Measurements from ENCODE around the gene TMPRSS7. TPM values are rescaled to one million over a fixed set of nuclear protein-coding genes. Genes with fewer than 3 reads are reported as not detected.

The TMPRSS7 gene
- total RNA-seq, 2 donors from 2014 or later = not detected

GRCh38 chr3:112012205-112012992 is 22.1 kb upstream of the TMPRSS7 start:
- Histone ChIP-seq H3K9ac (ENCODE audit: extremely low read depth, low read length, poor library complexity, severe bottlenecking) (no peak overlapping the region), H3K27me3 (ENCODE audit: control insufficient read depth, insufficient read depth, low read length, poor library complexity, severe bottlenecking) (no peaks in the 10 kb centered on the region), H3K4me1 (ENCODE audit: control insufficient read depth, insufficient read depth, low read length) (no peaks in the 10 kb centered on the region), H3K36me3 (ENCODE audit: control insufficient read depth, insufficient read depth, low read length) (no peaks in the 10 kb centered on the region), H3K27ac (ENCODE audit: low read depth, low read length) (peak overlapping the region; percentile 67), H3K9me3 (ENCODE audit: control insufficient read depth, low read length) (no peaks in the 10 kb centered on the region), H3K4me3 (ENCODE audit: low read length) (no peak overlapping the region)
- Mint-ChIP-seq H3K27me3 (ENCODE audit: insufficient read depth) (no peaks in the 10 kb centered on the region), H3K9me3 (no peaks in the 10 kb centered on the region), H3K4me1 (peaks cover 6% of the 10 kb centered on the region), H3K4me3 (no peak overlapping the region), H3K36me3 (ENCODE audit: low read depth) (no peaks in the 10 kb centered on the region), H3K27ac (no peak overlapping the region)
- 94 to 96% methylated on average over 3 to 6 of the region's 6 CpGs for WGBS, 2 experiments (ENCODE audit: insufficient coverage in 1 of 2, insufficient read length in 1 of 2)
- no peak for TF ChIP-seq CTCF (conservative IDR thresholded peaks at IDR 0.05)
- DNase-seq = no peak

- TF ChIP-seq CTCF (conservative IDR thresholded peaks at IDR 0.05) = peak; percentile 85
- H3K27ac Mint-ChIP-seq = no peak overlapping the region
- Histone ChIP-seq H3K4me1 (ENCODE audit: control insufficient read depth, insufficient read depth, low read length) (no peaks in the 10 kb centered on the region), H3K36me3 (ENCODE audit: control insufficient read depth, insufficient read depth, low read length) (no peaks in the 10 kb centered on the region), H3K9me3 (ENCODE audit: control insufficient read depth, low read length) (no peaks in the 10 kb centered on the region), H3K27me3 (ENCODE audit: control insufficient read depth, insufficient read depth, low read length, poor library complexity, severe bottlenecking) (no peaks in the 10 kb centered on the region), H3K4me3 (ENCODE audit: low read length) (no peak overlapping the region), H3K27ac (ENCODE audit: low read depth, low read length) (peak overlapping the region; percentile 67), H3K9ac (ENCODE audit: extremely low read depth, low read length, poor library complexity, severe bottlenecking) (no peak overlapping the region)
- H3K4me1 Mint-ChIP-seq = peaks cover 2% of the 10 kb centered on the region
- no peaks in the 10 kb centered on the region for H3K27me3 Mint-ChIP-seq (ENCODE audit: insufficient read depth)
- H3K4me3 Mint-ChIP-seq = no peak overlapping the region
- WGBS, 2 experiments (ENCODE audit: insufficient coverage in 1 of 2, insufficient read length in 1 of 2) = 48 to 51% methylated on average over 14 to 18 of the region's 19 CpGs
- H3K9me3 Mint-ChIP-seq = no peaks in the 10 kb centered on the region
- H3K36me3 Mint-ChIP-seq (ENCODE audit: low read depth) = no peaks in the 10 kb centered on the region
- peak; percentile 86 for DNase-seq
Observed at GRCh38 chr3:112013058-112013783, 21.3 kb upstream of the TMPRSS7 start.

DNA sequence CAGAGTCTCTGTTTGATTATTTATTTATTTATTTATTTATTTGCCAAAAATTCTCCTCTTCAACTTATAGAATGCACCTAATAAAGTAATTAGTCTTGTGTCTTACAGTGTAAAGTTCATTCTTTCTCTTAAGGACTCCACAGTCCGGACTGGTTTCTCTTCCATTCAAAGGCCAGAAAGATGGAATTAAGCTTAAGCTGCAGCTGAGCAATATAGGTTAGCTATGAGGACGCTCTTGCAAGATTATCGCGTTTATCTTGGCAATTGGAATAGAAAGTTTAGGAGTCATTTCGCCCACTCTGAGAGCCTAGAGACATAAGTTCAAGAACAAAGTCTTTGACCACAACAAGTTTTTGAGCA is 20.8 kb upstream of the TMPRSS7 start:
- no peaks in the 10 kb centered on the region for H3K4me1 ChIP-seq (ENCODE audit: control insufficient read depth, insufficient read depth, low read length)
- H3K27me3 Mint-ChIP-seq (ENCODE audit: insufficient read depth) = no peaks in the 10 kb centered on the region
- no peaks in the 10 kb centered on the region for H3K9me3 ChIP-seq (ENCODE audit: control insufficient read depth, low read length)
- H3K4me3 ChIP-seq (ENCODE audit: low read length) = no peak overlapping the region
- H3K27me3 ChIP-seq (ENCODE audit: control insufficient read depth, insufficient read depth, low read length, poor library complexity, severe bottlenecking) = no peaks in the 10 kb centered on the region
- WGBS, 2 experiments (ENCODE audit: insufficient coverage in 1 of 2, insufficient read length in 1 of 2) = 80 to 88% methylated on average over 5 of the region's 5 CpGs
- no peak overlapping the region for H3K4me3 Mint-ChIP-seq
- H3K27ac ChIP-seq (ENCODE audit: low read depth, low read length) = no peak overlapping the region
- no peaks in the 10 kb centered on the region for H3K9me3 Mint-ChIP-seq
- H3K27ac Mint-ChIP-seq = no peak overlapping the region
- H3K4me1 Mint-ChIP-seq = peaks cover 2% of the 10 kb centered on the region
- H3K9ac ChIP-seq (ENCODE audit: extremely low read depth, low read length, poor library complexity, severe bottlenecking) = no peak overlapping the region
- DNase-seq = no peak
- no peak for TF ChIP-seq CTCF (conservative IDR thresholded peaks at IDR 0.05)
- H3K36me3 Mint-ChIP-seq (ENCODE audit: low read depth) = no peaks in the 10 kb centered on the region
- H3K36me3 ChIP-seq (ENCODE audit: control insufficient read depth, insufficient read depth, low read length) = no peaks in the 10 kb centered on the region

Measured in endodermal cell (in vitro differentiated cells).